ENCODE data around the gene CTSZ. TPM values are rescaled to one million over a fixed set of nuclear protein-coding genes. Genes with fewer than 3 reads are reported as not detected.
A peak's percentile ranks its signal among the peaks of the same experiment; 100 is the strongest.

The CTSZ gene
- total and polyA plus RNA-seq, 2 of the 8 experiments (the other 6 are each of a cell fraction or from before 2014, with no cell fraction given): 32.8 to 34.0 TPM

DNA sequence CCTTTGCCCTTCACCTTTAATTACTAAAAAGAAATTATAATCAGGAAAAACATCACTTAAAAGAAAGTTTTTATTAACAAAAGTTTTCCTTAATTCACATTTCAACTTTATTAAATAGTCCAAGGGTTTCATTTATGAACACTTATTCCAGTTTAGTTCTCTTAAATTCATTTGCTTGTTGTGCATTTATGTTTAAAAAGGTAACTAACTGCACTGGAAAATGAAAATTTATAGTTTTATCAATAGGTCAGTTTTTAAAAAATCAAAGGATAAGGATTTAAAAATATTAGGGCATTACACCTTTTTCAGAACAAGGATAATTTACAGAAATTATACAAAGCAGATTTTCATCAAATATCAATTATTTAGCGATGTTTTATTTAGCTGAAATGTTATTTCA lies 26.0 kb upstream of the CTSZ start:
- CTCF ChIA-PET (ENCODE audit: partially characterized antibody): interaction anchor here (0.6 to 2.2 kb wide), 7 partner anchors 9 to 380 kb away, joined by 3 to 5 read pairs (median 4); no protein-coding TSS in a partner anchor
- no peak for TF ChIP-seq EGR1 (IDR thresholded peaks at IDR 0.05; ENCODE audit: borderline replicate concordance, low read depth, low read length)
- TF ChIP-seq CBX8 (IDR thresholded peaks at IDR 0.05; ENCODE audit: borderline replicate concordance, low read depth, low read length): no peak
- TF ChIP-seq SP4 (IDR thresholded peaks at IDR 0.05; ENCODE audit: low read length): no peak
- TF ChIP-seq BCL11A (IDR thresholded peaks at IDR 0.05; ENCODE audit: low read depth in 2 of 2, low read length in 2 of 2): no peak
- TF ChIP-seq CBX5 (IDR thresholded peaks at IDR 0.05; ENCODE audit: low read depth, low read length): no peak
- TF ChIP-seq GTF2F1 (IDR thresholded peaks at IDR 0.05; ENCODE audit: borderline replicate concordance, low read depth, low read length): no peak
- no peak for TF ChIP-seq CTBP2 (IDR thresholded peaks at IDR 0.05; ENCODE audit: borderline replicate concordance, insufficient read depth, insufficient read length, low read length)
- no peak for TF ChIP-seq POLR2A (IDR thresholded peaks at IDR 0.05; ENCODE audit: control extremely low read depth in 1 of 2, low read depth in 2 of 2, low read length in 2 of 2)
- no peak for TF ChIP-seq FOSL1 (IDR thresholded peaks at IDR 0.05; ENCODE audit: insufficient read depth, low read depth, low read length)
- no peak for TF ChIP-seq RAD21 (IDR thresholded peaks at IDR 0.05 in 1 of 2, conservative IDR thresholded peaks at IDR 0.05 in 1 of 2; ENCODE audit: low read depth in 2 of 2, low read length in 2 of 2)
- no peak for TF ChIP-seq JUND (IDR thresholded peaks at IDR 0.05; ENCODE audit: low read length)
- no peak for TF ChIP-seq TBP (IDR thresholded peaks at IDR 0.05; ENCODE audit: low read depth, low read length)
- no peak for TF ChIP-seq SP1 (IDR thresholded peaks at IDR 0.05; ENCODE audit: low read depth, low read length)
- no peak overlapping the region for H3K56ac ChIP-seq (replicated peaks; ENCODE audit: insufficient read length, low read depth, low read length)
- no peak overlapping the region for H2BK5ac ChIP-seq (ENCODE audit: low read depth, low read length)
- peaks cover 0 to 6% (median 1%) of the 10 kb centered on the region in 4 experiments; a peak in 3 of 7 replicates for H3K4me1 ChIP-seq (replicated peaks in 1 of 4; ENCODE audit: control insufficient read depth in 3 of 4, insufficient read depth in 4 of 4, low read length in 3 of 4)
- H3K27ac ChIP-seq (ENCODE audit: low read depth, low read length): no peak overlapping the region
- H3K36me3 ChIP-seq (ENCODE audit: control insufficient read depth in 2 of 4, insufficient read depth in 4 of 4, low read length in 3 of 4): peaks cover 2 to 59% (median 17%) of the 10 kb centered on the region in 4 experiments; a peak in 5 of 8 replicates
- peaks cover 2% of the 10 kb centered on the region for H3K79me1 ChIP-seq (ENCODE audit: low read depth, low read length)
- no peak for FAIRE-seq
- no peak overlapping the region for H2BK120ac ChIP-seq (replicated peaks; ENCODE audit: low read depth, low read length)
- H3K18ac ChIP-seq (ENCODE audit: extremely low read depth, low read length): no peak overlapping the region
- H3K4me3 ChIP-seq (ENCODE audit: extremely low read depth in 1 of 4, insufficient read depth in 2 of 4, low read depth in 3 of 4, low read length in 4 of 4): peak overlapping the region in 2 of 4 experiments; percentile 43 to 90; a peak in 4 of 8 replicates
- peaks cover 5% of the 10 kb centered on the region for H3K23me2 ChIP-seq (ENCODE audit: low read depth, low read length)
- H2AK5ac ChIP-seq (ENCODE audit: low read depth, low read length): no peak overlapping the region
- H2AFZ ChIP-seq (ENCODE audit: low read length): no peak overlapping the region
- H2BK20ac ChIP-seq (ENCODE audit: low read length): no peak overlapping the region
- no peak for DNase-seq (ENCODE audit: low read depth in 1 of 2, low spot score in 2 of 2)
- peaks cover 0 to 5% (median 1%) of the 10 kb centered on the region in 4 experiments; a peak in 2 of 7 replicates for H3K27me3 ChIP-seq (replicated peaks in 1 of 4; ENCODE audit: control insufficient read depth in 3 of 4, extremely low read depth in 1 of 4, insufficient read depth in 3 of 4, low read length in 3 of 4)
- no peak overlapping the region for H4K91ac ChIP-seq (replicated peaks; ENCODE audit: insufficient read length, low read length)
- no peaks in the 10 kb centered on the region for H3K9me3 ChIP-seq (ENCODE audit: insufficient read depth in 2 of 2, low read depth in 1 of 2, low read length in 1 of 2)
- POLR2A ChIA-PET (ENCODE audit: partially characterized antibody): interaction anchor here (0.6 to 3.1 kb wide), 7 partner anchors 10 to 146 kb away, joined by 3 to 28 read pairs (median 4); partner anchors contain the start of gene PRELID3B
- H3K23ac ChIP-seq (ENCODE audit: insufficient read length): no peak overlapping the region
- no peak overlapping the region for H4K8ac ChIP-seq (ENCODE audit: extremely low read depth, insufficient read depth, low read length)
- H3K9ac ChIP-seq (replicated peaks in 1 of 4; ENCODE audit: extremely low read depth in 1 of 4, low read depth in 3 of 4, low read length in 3 of 4): no peak overlapping the region
- H3K4me2 ChIP-seq (ENCODE audit: insufficient read depth in 1 of 2, low read depth in 2 of 2, low read length in 2 of 2): peak overlapping the region; percentile 63 to 84; a peak in 3 of 4 replicates
- H4K5ac ChIP-seq (ENCODE audit: insufficient read length, low read depth, low read length): no peak overlapping the region
- no peak overlapping the region for H3K4ac ChIP-seq (replicated peaks; ENCODE audit: insufficient read length, low read depth, low read length)
- H3K14ac ChIP-seq (ENCODE audit: insufficient read length): no peak overlapping the region
- H2BK12ac ChIP-seq (ENCODE audit: low read depth, low read length): no peak overlapping the region
- peaks cover 6 to 13% of the 10 kb centered on the region in 2 experiments; a peak in 3 of 4 replicates for H3K79me2 ChIP-seq (ENCODE audit: control insufficient read depth in 1 of 2, insufficient read depth in 2 of 2, low read length in 2 of 2)
- no peak overlapping the region for H2BK15ac ChIP-seq (ENCODE audit: low read length)
- 91% methylated on average over 1 of the region's 1 CpG; no CpG with 5 or more reads in 1 of the 2 experiments for WGBS, 2 experiments (ENCODE audit: extremely low coverage in 1 of 2, insufficient coverage in 1 of 2, insufficient read length in 1 of 2, insufficient replicate concordance in 2 of 2, low coverage in 1 of 2, low lambda C conversion rate in 2 of 2, missing lambda C conversion rate in 1 of 2)
- peaks cover 5 to 7% of the 10 kb centered on the region in 2 experiments for H4K20me1 ChIP-seq (replicated peaks in 1 of 2; ENCODE audit: control insufficient read depth in 1 of 2, insufficient read depth in 2 of 2, low read length in 2 of 2)

Measured in H1 (cell line).